Measurements from ENCODE around the gene GAGE13.
"Not testable (repeated sequence)": the region's sequence is repeated elsewhere in the genome, so short reads cannot be mapped to it uniquely, and the experiment has no call there.

The GAGE13 gene

GRCh38 chrX:49331282-49331681, at the start of gene GAGE13:
TSS of gene GAGE13 (plus strand) at chrX:49331582. CDS start at chrX:49332738, 1,156 bp downstream.
- not testable (repeated sequence) for DNase-seq

GRCh38 chrX:49282647-49283011, 48.8 kb upstream of the GAGE13 start:
- peak in 1 of 2 experiments; percentile 9 for DNase-seq

GRCh38 chrX:49284212-49284611, 47.2 kb upstream of the GAGE13 start:
- DNase-seq, result no peak

DNA sequence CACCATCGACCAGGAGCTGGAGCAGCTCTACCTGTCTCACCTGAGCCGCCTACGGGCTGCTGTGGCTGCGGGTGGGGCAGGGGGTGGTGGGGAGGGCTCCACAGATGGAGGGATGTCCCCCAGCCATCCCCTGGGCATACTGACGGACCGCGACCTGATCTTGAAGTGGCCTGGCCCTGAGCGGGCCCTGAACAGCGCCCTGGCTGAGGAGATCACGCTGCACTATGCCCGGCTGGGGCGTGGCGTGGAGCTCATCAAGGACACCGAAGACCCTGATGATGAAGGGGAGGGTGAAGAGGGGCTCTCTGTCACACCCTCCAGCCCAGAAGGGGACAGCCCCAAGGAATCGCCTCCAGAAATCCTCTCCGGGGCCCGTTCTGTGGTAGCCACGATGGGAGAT, 45.2 kb upstream of the GAGE13 start:
- DNase-seq, result no peak

DNA sequence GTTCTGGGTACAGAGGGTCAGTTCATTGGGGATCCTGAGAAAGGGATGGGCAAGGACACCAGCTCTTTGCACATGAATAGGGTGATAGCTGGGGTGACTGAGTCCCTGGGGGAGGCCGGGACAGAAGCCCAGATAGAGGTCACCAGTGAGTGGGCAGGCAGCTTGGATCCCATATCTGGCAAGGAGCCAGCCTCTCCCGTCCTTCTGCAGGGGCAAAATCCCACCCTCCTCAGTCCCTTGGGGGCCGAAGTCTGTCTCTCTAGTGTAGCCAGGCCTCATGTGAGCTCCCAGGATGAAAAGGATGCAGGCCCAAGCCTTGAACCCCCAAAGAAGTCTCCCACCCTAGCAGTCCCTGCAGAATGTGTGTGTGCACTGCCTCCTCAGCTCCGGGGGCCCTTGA, 44.8 kb upstream of the GAGE13 start:
- no peak for DNase-seq

DNA sequence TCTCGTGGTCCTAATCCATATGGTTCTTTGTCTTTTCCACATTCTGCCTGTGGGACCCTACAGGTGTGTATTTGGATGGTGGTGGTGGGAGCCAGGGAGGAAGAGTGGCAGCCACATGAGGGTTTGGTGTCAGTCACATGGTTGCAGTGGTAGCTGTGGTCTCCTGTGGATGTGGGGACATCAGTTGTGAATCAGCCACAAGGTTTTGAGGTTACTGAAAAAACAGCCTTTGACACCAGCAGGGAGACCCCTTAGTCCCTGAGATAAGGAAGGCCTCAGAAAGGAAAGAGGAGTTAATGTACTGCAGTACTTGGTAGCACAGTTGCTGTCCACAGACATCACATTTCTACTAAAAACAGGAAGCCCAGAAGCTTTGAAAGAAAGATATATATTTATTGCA, 43.7 kb upstream of the GAGE13 start:
- DNase-seq, result no peak

DNA sequence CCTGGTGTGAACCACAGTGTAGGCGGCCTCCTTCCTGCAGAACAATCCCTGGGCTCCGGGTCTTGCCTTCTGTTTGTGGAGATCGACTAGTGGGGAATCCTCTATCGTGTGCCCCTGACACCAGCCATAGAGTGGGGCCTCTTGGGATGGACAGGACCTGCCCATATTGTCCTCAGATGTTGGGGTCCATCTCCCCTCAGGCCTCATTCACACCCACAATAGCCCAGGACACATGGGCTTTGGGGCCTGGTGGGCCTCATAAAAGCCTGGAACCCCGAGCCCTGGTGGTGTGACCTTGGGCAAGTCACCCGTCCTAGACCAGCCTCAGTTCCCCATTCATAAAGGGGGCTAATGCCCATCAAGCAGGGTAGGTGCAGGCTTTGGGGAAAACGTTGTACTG, 41.2 kb upstream of the GAGE13 start:
- DNase-seq, result no peak

DNA sequence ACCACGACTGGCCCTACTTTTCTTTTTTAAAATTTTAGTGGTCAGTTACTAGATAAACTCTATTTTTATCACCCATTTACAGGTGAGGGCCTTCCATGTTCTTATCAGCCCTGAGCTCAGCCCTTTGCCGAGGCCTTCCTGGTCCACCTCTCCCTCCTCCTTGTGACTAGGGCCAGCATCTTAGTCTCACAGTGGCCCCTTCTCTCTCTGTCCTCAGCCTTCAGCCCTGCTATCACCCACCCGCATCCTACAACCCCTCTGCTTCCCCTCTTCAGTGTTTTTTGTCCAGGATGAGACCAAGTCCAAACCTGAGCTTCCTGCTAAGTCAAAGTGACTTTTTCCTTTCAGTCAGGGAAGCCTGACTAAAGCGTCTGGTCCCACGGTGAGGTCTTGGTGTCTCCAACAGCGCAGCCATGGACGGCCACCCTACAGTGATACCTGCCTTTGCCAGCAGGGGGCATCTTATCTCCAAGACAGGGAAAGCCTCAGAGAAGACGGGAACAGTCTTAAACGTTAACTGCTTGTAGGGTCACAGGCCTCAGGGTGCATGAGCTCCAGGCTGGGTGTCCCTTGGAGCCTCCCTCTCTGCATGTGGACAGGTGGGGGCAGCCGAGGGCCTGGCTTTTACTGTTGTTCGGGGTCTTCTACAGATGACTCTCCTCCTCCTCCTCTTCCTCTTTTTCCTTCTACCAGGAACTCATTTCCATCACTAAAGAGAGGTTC, 39.6 kb upstream of the GAGE13 start:
- peak; percentile 29 to 56 for DNase-seq

GRCh38 chrX:49292400-49293362, 38.7 kb upstream of the GAGE13 start:
- DNase-seq, result no peak

- not testable (repeated sequence) for DNase-seq
These were observed 32.1 kb upstream of the GAGE13 start for GRCh38 chrX:49299293-49299692.

GRCh38 chrX:49300703-49301102, 30.7 kb upstream of the GAGE13 start:
- DNase-seq, result no peak

DNA sequence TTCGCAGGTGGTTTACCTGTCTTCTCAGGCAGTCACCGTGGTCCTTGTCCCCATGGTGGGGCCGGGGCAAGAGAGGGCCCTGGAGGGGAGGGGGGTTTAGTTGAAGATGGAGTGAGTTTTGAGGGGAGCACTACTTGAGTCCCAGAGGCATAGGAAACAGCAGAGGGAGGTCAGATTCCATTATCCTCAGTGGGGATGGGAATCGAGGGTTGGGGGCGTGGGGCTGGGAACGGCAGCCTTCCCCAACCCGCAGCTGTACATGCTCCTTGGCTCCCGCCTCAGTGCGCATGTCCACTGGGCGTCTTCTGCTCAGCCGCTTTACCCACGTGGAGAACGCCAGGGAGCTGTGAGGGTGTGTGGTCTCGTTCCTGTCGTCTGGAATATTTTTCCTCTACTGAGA, 28.0 kb upstream of the GAGE13 start, which contains the start of gene GAGE10:
TSS of gene GAGE10 (plus strand) at position 301 of the 400 bp plus-strand sequence. CDS start 1,214 bp downstream, outside the sequence.
- DNase-seq, result no peak

DNA sequence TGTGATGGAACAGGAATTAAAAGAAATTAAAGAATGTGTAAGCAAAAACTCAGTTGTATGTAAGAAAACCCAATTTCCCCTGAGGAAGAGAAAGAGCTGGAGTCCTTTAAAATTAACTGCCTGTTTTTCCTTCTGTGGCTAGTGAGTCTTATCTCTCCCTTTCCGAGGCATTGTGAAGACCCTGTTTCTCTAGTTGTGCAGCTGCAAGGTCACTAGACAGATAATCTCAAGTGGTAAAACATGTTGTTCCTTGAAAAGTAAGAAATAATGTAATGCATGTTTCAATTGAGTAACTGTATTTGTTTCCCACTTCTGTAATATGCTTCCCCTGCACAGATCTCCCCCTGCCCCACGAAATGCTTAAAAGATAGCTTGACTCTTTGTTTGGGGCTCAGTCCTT, 23.6 kb upstream of the GAGE13 start:
- not testable (repeated sequence) for DNase-seq

DNA sequence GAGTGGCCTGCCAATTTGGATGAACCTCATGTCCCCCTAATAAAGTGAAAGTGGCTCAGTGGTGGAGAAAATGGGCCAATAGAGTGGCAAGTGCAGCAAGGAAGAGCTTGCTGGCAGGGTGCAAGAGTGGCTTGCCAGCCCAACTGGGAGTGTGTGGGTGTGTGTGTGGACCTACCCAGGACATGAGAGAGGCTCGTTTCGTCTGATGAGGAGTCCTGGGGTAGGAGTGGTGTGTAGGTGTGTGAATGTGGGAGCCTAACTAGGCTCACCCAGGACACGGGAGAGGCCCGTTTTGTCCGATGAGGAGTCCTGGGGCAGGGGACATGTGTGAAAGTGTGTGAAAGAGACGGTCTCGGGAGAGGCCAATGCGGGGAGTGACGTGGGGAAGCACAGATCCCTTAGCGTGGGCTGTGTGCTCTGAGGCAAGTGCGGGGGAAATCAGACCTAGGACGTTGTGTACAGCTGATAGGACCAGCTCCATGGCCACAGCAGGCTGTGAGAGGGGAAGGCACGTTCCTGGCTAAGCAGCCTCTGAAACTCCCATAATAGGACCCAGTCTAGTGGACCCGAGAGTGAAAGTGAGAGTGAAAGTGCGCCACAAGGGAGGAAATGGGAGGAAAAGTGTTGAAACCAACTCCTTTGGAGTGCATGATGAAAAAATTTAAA, 22.6 kb upstream of the GAGE13 start:
- no peak for DNase-seq

DNA sequence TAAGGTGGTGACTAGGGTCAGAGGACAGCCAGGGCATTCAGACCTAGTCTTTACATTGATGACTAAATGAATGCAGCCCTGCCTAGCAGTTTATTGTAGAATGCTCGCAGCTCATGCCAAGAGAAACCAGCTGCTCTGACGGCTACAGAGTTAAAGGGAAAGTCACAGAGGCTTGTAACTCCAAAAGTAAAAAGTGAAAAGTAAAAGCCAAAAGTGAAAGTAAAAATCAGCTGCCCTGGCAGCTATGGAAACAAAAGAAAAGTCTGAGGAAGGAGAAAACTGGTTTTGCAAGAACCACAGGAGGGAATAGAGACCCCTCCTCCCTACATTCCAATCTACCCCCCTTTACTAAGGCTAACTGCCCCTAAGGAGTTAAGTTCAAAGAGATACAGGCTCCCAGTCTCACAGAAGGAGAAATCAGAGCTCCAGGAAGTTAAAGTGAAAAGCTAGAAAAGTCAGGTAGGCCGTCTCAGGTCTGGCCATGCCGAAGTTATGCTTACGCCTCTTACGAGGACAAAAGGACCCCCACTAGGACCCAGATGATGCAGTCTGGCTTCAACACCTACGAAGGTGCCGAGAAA, 21.9 kb upstream of the GAGE13 start:
- DNase-seq, result no peak

GRCh38 chrX:49310371-49310770, 21.0 kb upstream of the GAGE13 start:
- no peak for DNase-seq

DNA sequence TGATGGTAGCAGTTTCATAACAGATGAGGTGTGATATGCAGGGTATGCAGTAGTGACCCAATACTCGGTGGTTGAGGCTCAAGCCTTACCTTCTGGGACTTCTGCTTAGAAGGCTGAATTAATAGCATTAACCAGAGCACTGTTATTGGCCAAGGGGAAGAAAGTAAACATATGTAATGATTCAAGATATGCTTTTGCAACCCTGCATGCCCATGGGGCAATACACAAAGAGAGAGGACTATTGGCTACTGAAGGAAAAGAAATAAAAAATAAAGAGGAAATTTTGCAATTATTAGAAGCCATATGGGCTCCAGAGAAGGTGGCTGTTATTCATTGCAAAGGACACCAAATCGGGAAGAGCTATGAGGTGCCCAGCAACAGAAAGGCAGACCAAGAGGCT, 19.2 kb upstream of the GAGE13 start:
- no peak for DNase-seq

- DNase-seq, result no peak
These were observed 15.3 kb upstream of the GAGE13 start for GRCh38 chrX:49316085-49316484.

DNA sequence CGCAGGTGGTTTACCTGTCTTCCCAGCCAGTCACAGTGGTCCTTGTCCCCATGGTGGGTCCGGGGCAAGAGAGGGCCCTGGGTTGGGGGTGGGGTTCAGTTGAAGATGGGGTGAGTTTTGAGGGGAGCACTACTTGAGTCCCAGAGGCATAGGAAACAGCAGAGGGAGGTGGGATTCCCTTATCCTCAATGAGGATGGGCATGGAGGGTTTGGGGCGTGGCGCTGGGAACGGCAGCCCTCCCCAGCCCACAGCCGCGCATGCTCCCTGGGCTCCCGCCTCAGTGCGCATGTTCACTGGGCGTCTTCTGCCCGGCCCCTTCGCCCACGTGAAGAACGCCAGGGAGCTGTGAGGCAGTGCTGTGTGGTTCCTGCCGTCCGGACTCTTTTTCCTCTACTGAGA, 9.6 kb upstream of the GAGE13 start, which contains the start of gene GAGE12J:
TSS of gene GAGE12J (plus strand) at position 301 of the 400 bp plus-strand sequence. CDS start 1,157 bp downstream, outside the sequence.
- not testable (repeated sequence) for DNase-seq

DNA sequence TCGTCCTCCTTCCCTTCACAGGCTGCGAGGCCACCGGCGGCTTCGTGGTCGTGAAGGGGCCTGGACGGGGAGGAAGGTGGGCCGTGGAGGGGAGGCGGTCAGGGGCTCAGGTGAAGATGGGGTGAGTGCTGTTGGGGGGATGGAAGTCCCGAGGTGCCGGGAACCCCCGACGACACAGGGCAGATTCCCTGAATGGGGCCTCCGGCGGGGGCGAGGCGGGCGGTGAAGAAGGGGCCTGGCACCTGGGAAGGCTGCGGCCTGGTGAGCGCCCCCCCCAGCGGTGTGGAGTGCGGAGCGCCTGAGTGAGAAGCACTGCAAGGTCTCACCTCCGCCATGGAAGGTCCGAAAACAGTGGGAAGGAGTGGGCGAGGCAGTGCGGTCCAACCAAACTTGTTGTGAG, 9.1 kb upstream of the GAGE13 start:
- DNase-seq, result not testable (repeated sequence)

DNA sequence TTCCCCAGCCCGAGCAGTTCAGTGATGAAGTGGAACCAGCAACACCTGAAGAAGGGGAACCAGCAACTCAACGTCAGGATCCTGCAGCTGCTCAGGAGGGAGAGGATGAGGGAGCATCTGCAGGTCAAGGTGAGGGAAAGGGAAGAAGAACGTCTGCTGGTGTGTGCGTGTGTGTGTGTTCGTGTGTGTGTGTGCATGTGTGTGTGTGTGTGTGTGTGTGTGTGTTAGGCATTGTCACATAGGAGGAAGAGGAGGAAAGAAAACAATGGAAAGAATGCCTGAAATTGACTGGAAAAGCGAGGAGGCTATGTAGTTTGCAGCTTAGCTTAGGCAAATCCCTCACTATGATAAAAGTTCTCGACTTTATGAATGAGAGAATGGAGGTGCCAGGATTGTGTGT, 7.6 kb upstream of the GAGE13 start:
- DNase-seq, result not testable (repeated sequence)

DNA sequence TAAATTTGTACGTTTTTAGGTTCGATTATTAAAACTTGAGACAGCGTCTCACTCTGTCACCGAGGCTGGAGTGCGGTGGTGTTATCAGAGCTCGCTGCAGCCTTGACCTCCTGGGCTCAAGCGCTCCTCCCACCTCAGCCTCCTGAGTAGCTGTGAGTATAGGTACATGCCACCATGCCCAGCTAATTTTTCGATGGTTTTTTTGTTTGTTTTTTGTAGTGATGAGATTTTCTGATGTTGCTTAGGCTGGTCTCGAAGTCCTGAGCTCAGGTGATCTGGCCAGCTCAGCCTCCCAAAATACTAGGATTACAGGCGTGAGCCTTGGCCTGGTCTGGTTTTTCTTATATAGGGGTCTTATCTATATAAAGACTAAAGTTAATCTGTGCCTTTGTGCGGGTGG, 961 bp upstream of the GAGE13 start:
- not testable (repeated sequence) for DNase-seq

DNA sequence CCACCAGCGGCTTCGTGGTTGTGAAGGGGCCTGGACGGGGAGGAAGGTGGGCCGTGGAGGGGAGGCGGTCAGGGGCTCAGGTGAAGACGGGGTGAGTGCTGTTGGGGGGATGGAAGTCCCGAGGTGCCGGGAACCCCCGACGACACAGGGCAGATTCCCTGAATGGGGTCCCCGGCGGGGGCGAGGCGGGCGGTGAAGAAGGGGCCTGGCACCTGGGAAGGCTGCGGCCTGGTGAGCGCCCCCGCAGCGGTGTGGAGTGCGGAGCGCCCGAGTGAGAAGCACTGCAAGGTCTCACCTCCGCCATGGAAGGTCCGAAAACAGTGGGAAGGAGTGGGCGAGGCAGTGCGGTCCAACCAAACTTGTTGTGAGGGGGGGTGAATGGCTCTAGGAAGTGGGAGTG, 459 bp downstream of the GAGE13 start:
- DNase-seq, result not testable (repeated sequence)
